Measurements from ENCODE around the gene TECPR2.

DNA sequence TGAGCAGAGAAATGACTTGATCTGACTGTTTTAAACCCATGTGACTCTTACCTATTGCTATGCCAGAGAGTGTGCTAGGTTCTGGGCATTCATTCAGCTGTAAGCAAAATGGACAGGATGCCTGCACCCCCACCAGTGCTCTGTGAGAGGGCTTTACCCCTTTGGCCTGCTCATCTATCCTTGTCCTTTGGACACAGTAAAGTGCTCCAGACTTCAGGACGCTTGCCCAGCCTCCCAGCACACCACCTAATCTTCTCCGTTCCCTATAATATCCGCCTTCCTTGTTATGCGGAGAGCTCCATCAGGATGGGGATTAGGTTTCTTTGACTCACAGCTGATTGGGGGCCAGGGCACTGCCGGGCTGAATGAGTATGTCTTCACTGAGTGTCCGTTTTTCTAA lies 47.6 kb upstream of the TECPR2 start:
- TF ChIP-seq, protein P1, sequence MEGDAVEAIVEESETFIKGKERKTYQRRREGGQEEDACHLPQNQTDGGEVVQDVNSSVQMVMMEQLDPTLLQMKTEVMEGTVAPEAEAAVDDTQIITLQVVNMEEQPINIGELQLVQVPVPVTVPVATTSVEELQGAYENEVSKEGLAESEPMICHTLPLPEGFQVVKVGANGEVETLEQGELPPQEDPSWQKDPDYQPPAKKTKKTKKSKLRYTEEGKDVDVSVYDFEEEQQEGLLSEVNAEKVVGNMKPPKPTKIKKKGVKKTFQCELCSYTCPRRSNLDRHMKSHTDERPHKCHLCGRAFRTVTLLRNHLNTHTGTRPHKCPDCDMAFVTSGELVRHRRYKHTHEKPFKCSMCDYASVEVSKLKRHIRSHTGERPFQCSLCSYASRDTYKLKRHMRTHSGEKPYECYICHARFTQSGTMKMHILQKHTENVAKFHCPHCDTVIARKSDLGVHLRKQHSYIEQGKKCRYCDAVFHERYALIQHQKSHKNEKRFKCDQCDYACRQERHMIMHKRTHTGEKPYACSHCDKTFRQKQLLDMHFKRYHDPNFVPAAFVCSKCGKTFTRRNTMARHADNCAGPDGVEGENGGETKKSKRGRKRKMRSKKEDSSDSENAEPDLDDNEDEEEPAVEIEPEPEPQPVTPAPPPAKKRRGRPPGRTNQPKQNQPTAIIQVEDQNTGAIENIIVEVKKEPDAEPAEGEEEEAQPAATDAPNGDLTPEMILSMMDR (IDR thresholded peaks at IDR 0.05), result no peak
- TF ChIP-seq POLR2A (IDR thresholded peaks at IDR 0.05) (no peak), POLR2AphosphoS5 (IDR thresholded peaks at IDR 0.05) (no peak)

Data from breast epithelium (tissue), 3 donors.